Measurements from ENCODE around the gene VRK1.

DNA sequence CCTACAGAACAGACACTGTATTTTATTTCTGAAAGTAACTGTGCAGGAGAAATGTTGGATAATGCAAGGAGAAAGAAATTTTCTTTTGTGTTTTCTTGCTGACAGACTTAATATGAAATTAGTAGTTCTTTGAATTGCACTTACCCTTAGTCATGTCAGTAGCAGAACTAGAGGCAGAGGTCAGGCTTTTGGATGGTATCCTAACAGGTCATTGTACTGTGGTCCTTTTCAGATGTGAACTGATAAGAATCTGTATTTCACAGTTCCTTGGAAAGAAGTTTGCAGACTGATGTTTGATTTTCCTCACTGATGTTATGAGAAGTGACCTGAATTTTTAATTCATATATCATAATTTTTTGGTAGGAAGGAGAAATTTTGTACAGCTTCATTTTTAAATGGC is 46.0 kb downstream of the VRK1 start:
- TF ChIP-seq, protein P1, sequence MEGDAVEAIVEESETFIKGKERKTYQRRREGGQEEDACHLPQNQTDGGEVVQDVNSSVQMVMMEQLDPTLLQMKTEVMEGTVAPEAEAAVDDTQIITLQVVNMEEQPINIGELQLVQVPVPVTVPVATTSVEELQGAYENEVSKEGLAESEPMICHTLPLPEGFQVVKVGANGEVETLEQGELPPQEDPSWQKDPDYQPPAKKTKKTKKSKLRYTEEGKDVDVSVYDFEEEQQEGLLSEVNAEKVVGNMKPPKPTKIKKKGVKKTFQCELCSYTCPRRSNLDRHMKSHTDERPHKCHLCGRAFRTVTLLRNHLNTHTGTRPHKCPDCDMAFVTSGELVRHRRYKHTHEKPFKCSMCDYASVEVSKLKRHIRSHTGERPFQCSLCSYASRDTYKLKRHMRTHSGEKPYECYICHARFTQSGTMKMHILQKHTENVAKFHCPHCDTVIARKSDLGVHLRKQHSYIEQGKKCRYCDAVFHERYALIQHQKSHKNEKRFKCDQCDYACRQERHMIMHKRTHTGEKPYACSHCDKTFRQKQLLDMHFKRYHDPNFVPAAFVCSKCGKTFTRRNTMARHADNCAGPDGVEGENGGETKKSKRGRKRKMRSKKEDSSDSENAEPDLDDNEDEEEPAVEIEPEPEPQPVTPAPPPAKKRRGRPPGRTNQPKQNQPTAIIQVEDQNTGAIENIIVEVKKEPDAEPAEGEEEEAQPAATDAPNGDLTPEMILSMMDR (IDR thresholded peaks at IDR 0.05; ENCODE audit: low read length), result no peak
- TF ChIP-seq EZH2phosphoT487 (IDR thresholded peaks at IDR 0.05; ENCODE audit: low read length), result no peak
